ENCODE data around the gene NCOR2.
"Not testable (repeated sequence)": the region's sequence is repeated elsewhere in the genome, so short reads cannot be mapped to it uniquely, and the experiment has no call there.

NCOR2 gene

DNA sequence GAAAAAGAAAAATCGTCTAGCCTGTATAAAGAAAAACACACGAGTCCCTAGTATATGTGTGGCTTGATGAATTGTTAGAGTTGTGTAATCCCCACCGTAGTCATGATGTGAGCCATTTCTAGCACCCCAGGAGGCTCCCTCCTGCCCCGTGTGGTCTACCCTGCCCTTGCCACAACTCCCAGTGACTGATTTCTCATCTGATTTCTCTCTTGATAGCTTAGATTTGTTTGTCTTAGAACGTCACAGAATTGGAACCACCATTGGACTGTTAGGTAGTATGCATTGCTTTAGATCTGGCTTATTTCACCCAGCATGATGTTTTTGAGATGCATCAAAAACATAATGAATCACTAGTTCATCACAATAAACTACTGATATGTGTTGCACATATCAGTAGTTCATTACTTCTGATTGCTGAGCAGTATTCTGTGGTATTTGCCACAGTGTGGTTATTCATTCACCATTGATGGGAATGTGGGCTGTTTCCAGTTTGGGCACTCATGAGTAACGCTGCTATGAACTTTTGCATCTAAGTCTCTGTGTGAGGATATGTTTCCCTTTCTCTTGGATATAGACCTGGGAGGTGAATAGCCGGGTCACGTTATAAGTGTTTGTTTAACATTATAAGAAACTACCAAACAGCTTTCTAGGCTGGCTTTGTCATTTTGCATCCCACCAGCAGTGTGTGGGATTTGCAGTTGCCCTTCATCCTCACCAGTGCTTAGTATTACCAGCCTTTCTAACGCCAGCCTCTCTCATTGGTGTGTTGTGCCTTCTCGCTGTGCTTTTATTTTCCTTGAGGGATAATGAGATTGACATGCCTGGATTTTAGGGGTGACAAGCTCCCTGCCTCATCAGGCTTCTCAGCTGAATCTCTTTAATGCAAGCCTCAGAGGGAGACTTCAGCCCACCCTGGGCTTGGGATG lies 31.9 kb upstream of the NCOR2 start:
- no peak for DNase-seq

DNA sequence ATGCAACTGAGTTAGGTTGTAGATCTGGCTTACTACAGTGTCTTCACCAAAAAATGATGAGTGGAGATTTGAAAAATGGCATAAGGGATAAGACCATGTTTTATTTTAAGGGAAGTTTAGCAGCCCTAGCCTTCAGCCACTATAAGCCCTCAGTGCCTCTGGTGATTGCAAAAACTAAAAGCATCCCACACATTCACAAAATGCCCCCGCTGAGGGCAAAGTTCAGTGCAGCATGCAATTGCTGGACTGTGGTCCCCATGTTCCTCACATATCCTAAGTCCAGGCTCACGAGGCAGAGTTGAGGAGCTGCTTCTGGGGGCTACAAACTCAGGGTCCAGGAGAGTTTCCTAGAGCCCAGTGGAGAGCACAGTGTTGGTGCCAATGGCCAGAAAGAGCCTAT lies 29.6 kb upstream of the NCOR2 start:
- DNase-seq, result no peak

DNA sequence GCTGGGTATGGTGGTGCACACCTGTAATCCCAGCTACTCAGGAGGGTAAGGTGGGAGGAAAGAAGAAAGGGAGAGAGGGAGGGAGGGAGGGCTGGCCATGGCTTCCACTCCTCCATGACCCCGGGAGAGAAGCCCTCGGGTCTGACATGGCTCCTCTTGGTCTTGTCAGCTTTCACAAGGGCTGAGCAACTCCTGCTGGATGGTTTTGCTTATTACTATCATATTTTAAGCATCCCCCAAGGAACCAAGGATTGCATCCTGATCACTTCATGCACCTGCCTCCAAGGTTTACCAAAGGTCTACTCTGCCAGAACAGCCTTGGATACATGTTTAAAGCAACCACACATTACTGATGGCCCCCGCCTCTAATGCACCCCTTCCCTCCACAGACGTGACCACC lies 28.0 kb upstream of the NCOR2 start:
- DNase-seq, result no peak

DNA sequence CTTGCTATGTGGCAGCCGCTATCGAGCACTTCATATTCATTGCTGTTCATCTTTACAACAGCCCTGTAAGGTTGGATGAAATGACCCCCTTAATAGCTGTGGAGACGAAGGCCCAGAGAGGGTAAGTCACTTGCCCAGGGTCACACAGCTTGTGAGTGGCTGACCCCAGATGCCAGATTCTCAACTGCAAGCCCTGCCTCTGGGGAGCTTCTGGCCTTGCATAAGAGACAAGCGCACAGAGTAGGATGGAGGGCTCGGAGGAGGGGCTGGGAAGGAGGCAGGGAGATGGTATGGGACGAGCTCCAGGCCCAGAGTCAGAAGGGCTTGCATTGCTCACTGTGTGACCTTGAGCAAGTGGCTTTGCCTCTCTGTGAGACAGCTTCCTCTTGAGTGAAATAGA lies 27.4 kb upstream of the NCOR2 start:
- DNase-seq, result no peak

DNA sequence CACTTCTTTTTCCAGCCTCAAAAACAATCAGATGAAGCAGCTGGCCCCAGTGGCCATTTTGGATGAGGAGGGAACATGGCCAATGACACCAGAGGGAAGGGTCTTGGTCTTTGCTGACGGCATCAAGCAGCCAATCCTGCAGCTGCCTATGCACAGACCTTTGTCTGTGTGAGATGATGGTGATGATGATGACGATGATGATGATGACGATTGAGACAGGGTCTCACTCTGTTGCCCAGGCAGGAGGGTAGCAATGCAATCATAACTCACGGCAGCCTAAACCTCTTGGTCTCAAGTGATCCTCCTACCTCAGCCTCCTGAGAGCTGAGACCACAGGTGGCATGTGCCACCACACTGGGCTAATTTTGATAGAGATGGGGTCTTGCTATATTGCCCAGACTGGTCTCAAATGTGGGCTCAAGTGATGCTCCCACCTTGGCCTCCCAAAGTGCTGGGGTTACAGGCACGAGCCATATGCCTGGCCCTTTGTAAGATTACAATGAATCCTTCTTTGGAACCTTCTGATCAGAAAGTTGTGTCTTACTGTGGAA lies 26.5 kb upstream of the NCOR2 start:
- DNase-seq, result no peak

DNA sequence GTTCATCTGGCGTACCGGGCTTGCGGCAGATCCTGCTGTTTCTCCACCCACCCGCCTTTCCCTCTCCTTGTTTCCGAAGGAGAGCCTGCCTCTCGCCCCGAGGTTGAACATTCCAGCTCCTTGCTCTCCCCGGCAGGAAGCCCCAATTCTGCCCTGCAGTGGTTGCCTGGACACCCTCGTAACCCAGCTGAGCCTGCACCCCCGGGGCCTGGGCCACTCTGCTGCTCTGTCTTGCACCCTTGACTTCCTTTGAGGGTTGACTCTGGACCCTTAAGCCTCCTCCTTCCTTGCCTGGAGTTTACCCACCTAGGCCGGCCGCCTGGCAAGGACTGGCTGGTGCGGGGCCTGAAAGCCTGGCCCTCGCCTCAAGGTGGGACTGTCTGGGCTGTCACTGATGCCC lies 25.8 kb upstream of the NCOR2 start:
- no peak for DNase-seq

DNA sequence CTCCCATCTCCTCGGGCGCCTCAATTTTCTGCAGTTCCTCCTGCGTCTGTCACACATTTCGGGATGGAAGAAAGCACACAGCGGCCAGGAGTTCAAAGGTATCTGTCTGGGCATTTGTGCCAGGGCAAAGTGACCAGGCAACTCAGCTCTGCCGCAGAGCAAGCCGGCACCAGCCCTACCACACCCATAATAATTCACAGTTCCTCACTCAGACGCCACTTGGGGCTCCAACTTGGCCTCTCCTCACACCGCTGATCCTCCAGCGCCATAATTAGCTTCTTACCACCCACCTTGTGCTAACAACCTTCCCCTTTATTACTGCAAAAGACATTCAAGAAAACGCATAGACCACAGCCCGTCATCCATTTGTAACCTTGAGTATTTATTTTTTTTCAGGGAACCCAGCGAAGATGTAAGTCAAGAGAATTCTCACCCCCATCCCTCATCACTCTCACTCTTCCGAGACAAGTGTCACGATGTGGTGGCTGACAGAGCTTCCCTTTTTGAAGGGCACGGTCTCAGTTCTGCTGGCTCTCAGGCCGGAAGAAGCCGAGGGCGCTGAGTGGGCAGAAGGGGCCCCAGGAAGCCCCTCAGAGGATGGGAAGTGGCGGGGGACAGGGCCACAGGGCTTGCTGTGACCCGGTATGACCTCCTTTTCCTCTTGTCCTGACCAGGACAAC lies 25.2 kb upstream of the NCOR2 start:
- DNase-seq, result peak; percentile 42

DNA sequence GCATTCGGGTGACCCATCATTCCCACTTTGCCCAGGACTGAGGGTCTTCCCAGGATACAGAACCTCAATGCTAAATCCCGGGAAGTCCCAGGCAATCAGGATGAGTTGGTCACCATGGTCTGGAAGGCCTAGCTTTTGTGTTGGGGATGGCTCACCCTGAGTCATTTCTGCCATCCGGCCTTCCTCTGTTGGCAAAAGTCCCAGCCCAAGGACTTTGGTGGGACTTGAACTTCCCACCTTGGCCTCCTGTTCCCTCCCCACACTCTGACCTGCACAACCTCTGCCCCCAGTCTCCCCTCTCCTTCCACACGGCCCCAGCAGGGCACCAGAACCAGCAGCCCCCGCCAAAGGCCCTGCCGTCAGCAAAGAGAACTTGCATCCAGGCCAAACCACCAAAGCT lies 24.6 kb upstream of the NCOR2 start:
- DNase-seq, result no peak

DNA sequence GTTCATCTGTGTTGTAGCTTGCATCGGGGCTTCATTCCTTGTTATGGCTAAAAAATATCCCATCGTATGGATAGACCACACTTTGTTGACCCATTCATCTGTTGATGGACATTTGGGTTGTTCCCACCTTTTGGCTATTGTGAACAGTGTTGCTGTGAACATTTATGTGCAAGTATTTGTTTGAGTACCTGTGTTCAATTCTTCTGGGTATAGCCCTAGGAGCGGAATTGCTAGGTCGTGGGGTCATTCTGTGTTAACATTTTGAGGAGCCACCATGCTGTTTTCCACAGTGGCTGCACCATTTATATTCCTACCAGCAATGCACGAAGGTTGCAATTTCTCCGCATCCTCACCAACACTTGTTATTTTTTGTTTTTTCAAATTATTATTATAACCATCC lies 23.0 kb upstream of the NCOR2 start:
- no peak for DNase-seq

DNA sequence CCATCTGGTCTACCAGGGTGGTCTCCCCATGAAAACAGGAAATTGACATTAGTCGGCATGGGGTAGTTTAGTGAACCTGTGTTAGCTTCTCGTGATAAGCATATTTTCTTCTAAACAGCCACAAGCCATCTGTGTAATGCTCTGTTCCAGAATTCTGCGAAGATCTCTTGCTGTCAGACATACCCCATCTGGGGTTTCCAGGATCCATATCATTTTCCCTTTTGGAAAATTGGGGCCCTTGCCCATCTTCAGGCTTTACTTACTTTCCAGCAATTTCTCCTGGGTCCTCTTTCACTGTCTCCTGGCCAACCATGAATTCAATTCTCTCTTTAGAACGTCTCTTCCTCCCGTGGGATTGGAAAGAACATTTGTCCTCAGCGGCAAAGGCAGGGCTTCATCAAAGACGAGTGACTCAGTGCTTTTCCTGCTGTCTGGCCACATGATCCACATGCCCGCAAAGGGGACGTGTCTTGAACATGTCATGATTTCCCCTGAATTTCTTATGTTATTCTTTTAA lies 21.4 kb upstream of the NCOR2 start:
- DNase-seq, result peak; percentile 33

DNA sequence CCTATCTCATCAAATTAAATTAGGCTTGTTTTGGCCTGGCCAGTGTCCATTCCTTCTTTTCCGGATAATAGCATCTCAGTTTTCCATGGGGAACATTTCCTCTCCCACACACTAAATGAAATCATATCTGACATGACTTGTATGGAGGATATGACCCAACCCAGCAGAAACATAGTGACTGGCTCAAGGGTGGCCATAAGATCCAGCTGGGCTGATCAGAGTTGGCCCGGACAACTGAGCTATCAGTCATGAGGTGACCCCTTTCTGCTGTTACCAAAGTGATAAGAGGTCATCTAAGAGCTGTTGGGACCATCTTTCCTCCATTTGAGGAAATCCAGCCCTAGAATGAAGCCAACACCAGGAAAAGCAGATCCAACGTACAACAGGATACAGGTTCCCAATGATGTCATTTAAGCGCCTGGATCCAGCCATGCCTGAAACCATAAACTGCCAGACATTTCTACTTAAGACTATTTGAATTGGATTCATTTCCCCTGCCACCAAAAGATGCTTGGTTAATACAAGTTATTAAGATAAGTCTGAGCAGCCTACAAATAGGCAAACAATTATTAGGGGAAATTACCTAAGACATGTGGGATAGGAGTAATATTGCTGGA lies 20.7 kb upstream of the NCOR2 start:
- no peak for DNase-seq

DNA sequence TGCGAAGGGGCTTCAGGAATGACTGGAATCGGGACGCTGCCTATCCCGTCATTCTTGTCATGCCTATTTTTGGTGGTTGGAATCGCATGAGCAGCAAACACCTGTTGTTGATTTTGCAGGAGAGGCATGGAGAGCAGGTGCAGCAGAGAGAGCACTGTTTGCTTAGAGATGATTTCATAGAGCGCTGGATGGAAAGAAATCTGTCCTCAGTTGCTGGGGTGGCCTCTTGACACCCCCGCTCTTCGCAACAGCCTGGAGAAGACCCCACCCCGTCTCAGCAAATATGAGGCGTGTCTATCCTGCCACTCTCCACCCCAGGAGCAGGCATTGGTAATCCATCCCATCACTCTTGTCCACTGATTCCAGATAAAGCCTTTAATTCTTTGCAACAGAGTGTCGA lies 19.3 kb upstream of the NCOR2 start:
- no peak for DNase-seq

DNA sequence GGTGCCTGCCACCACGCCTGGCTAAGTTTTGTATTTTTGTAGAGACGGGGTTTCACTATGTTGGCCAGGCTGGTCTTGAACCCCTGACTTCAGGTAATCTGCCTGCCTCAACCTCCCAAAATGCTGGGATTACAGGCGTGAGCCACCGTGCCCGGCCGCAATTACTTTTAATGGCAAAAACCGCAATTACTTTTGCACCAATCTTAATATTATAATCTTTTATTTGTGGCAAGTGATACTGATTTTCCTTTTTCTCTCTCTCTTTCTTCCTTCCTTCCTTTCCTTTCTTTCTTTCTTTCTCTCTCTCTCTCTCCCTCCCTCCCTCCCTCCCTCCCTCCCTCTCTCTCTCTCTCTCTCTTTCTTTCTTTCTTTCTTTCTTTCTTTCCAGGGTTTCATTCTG lies 17.1 kb upstream of the NCOR2 start:
- not testable (repeated sequence) for DNase-seq

DNA sequence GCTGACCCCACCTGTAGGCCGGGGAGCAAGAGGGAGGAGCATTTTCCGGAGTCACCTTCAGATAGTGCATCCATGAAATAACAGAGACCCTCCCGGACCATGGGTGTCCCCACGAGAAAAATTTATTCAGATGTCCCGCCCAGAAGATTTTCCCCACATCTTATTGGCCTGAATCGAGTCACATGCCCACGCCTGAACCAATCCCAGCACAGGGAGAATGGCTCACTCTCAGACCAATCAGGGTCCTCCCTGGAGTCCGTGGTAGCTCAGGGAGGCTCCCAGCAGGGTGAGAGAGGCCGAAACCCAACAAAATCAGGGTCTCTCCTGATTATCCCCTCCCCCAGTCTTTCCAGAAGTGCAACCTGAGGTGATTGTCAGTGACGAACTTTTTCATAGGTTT lies 16.4 kb upstream of the NCOR2 start:
- no peak for DNase-seq

DNA sequence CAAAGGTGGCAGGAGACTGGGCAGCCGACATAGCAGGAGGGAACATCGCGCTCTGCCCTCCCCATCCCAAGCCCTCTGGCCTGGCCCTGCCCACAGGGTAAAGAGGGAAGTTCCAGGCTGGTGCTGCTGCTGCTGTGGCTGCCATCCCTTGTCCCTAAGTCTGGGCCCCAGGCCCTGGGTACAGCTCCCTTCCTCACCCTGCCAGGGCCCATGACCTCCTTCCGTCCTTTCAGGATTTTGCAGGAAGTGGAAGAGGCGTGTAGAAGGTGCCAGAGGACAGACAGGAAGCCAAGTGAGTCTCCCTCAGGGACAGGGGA lies 14.7 kb upstream of the NCOR2 start:
- DNase-seq, result no peak

DNA sequence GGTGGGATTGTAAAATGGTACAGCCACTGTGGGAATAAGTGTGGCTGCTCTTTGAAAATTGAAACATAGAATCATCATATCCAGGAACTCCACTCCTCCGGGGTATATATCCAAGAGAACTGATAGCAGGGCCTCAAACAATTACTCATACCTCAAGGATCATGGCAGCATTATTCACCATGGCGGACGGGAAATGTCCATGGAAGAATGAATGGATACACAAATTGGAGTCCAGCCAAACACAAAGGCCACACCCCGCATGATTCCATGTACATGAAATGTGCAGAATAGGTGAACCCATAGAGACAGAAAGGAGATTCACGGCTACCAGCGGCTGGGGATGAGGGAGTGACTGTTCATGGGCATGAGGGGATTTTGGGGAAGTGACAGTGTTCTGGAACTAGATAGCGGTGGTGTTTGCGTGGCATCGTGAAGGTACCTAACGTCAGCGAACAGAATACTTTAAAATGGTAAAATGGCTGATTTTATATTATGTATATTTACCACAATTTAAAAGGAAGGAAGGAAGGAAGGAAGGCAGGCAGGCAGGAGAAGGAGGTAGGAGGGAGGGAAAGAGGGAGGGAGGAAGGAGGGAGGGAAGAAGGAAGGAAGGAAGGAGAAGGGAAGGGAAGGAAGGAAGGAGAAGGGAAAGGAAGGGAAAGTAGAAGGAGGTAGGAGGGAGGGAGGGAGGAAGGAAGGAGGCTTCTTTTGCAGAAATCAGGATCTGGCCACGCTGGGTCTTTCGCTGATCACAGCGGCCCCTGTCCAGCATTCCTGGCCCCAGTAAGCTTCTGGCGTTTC lies 14.1 kb upstream of the NCOR2 start:
- no peak for DNase-seq

DNA sequence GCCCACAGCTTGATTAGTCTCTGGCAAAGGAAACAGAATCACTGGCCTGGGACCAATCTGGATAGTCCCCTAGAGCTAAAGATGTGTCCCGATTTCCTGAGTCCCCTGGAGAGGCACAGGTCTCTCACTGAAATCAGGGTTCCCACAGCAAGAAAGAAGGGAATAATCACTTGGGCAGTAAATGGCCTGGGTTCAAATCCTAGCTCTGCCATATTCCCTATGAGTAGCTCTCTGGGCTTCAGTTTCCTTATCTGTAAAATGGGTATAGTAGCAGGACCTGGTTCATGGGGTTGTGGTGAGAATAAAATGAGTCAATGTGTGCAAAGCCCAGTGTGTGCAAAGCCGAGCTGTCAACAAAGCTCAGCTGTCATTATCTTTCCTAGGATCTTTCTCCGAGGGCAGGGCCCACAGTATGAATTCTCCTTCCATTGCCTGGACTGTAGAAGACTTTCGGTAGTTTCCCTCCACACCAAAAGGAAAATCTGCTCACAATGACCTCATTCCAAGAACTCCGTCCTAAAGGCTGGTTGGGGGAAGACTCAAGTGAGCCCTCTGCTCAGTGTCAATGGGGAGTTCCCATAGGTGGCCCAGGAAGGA lies 12.6 kb upstream of the NCOR2 start:
- DNase-seq, result no peak

DNA sequence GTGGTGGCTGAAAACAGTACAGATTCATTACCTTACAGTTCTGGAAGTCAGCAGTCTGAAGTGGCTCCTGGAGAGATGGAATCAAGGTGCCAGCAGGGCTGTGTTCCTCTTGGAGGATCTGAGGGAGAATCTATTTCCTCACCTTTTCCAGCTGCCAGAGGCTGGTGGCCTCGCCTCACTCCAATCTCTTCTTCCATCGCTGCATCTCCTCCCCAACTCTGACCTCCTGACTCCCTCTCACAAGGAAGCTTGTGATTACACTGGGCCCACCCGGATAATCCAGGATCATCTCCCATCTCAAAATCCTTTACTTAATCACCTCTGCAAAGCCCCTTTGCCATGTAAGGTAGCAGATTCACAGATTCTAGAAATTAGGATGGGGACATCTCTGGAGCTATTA lies 11.4 kb upstream of the NCOR2 start:
- DNase-seq, result no peak

DNA sequence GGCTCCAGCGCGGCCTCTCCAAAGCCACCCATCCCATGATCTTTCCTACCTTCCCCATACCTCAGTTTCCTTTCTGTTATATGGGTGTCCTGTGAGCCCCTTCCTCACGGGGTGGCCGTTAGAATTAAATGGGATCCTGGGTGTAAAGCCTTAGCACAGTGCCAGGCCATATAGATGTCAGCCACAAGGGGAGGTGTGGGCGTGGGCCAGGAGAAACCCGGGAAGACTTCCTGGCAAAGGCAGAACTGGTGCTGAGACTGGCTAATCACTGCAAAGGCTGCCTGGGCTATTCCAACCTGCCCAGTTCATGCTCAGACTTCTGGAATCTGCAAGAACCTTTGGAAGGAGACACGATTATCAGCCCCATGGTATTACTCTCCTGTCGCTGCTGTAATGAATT lies 11.0 kb upstream of the NCOR2 start:
- no peak for DNase-seq

DNA sequence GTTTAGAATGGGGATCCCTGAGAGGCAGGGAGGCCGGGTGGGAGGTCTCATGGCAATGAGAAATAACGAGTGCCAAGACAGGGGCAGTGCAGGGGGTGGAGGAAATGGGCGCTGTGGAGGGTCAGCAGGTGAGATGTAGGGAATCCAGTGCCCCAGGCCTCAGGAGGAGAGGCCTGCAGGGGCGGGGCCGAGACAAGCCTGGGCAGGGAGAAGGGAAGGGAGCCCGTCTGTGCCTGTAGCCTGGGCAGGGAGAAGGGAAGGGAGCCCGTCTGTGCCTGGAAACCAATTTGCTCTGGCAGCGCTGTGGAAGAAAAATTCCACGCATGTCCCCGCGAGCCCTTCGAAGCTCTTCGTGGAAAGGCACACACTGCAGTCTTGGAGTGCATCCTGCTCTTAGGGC lies 10.6 kb upstream of the NCOR2 start:
- no peak for DNase-seq

DNA sequence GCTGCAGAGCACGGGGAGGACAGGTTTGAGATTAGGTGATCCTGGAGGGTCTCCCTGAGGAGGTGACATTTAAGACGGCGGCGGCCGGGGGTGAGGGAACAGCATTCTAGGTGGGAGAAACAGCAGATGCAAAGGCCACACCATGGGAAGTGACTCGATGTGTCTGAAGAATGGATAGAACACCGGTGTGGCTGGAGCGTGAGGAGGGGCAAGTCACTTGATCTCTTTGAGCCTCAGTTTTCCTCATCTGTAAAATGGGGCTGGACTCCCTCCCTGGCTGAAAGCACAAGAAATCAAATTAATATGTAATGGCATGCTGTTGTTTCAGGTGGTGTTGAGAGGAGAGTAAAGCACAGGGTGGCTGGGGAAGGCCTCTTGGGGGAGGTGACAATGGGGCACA lies 10.0 kb upstream of the NCOR2 start:
- no peak for DNase-seq

DNA sequence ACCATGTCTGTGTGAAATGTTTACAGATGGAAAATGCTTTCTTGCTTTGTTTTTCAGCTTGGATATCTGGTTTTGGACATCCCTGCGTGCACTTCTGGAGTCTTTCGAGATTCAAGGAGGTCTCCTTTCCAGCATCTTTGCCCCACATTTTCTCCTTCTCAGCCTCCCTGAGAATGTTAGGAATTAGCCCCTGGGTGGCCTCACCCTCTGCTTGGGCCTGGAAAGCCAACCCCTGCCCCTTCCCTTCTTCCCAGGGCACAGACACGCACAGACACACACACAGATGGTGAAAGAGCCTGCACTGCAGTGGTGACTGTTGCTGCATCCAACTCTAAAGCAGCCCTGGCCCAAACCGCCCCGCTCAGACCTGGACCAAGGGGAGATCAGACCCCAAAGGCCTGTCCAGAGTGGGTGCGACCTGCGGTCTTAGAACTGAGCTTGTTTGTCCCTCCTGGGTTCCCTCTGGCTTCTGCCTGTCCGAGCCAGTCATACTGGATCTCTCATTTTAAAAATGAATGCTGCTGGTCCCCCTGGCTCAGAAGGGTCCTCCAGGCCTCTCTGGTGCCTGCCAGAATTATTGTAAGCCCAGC lies 8.7 kb upstream of the NCOR2 start:
- no peak for DNase-seq

Measured in CD4-positive, alpha-beta T cell treated with Interleukin-15 for 1 hour (primary cell).